Eye (tissue), 1 donor: ENCODE measurements around the gene ARHGEF10L.
"Not testable (repeated sequence)": the region's sequence is repeated elsewhere in the genome, so short reads cannot be mapped to it uniquely, and the experiment has no call there.

Experiments
- DNase-seq: peaks from one replicate; pipeline ENCODE4 v3.0.0-alpha.2; 2015

The ARHGEF10L gene

GRCh38 chr1:17539477-17540254, at the start of gene ARHGEF10L:
TSS of gene ARHGEF10L (plus strand) at chr1:17539698. CDS start at chr1:17580596, 40,898 bp downstream.
- DNase-seq = no peak

- not testable (repeated sequence) for DNase-seq
Observed at GRCh38 chr1:17489768-17490417, 49.6 kb upstream of the ARHGEF10L start.

- DNase-seq = not testable (repeated sequence)
Observed at GRCh38 chr1:17490667-17491066, 48.8 kb upstream of the ARHGEF10L start.

- peak; percentile 69 for DNase-seq
Observed at GRCh38 chr1:17494114-17494729, 45.3 kb upstream of the ARHGEF10L start.

- no peak for DNase-seq
Observed at GRCh38 chr1:17496419-17496818, 43.1 kb upstream of the ARHGEF10L start.

- DNase-seq = no peak
Observed at GRCh38 chr1:17498214-17498613, 41.3 kb upstream of the ARHGEF10L start.

GRCh38 chr1:17502326-17502778, 37.1 kb upstream of the ARHGEF10L start:
- peak; percentile 94 for DNase-seq

GRCh38 chr1:17503146-17503545, 36.4 kb upstream of the ARHGEF10L start:
- DNase-seq = no peak

GRCh38 chr1:17507200-17507599, 32.3 kb upstream of the ARHGEF10L start:
- DNase-seq = not testable (repeated sequence)

GRCh38 chr1:17507915-17508314, 31.6 kb upstream of the ARHGEF10L start:
- no peak for DNase-seq

- no peak for DNase-seq
Observed at GRCh38 chr1:17509363-17509762, 30.1 kb upstream of the ARHGEF10L start.

- DNase-seq = no peak
Observed at GRCh38 chr1:17510138-17510537, 29.4 kb upstream of the ARHGEF10L start.

GRCh38 chr1:17511188-17511587, 28.3 kb upstream of the ARHGEF10L start:
- DNase-seq = no peak

- no peak for DNase-seq
Observed at GRCh38 chr1:17513131-17513530, 26.4 kb upstream of the ARHGEF10L start.

- no peak for DNase-seq
Observed at GRCh38 chr1:17514776-17515175, 24.7 kb upstream of the ARHGEF10L start.

- peak; percentile 16 for DNase-seq
Observed at GRCh38 chr1:17515902-17516301, 23.6 kb upstream of the ARHGEF10L start.

- peak; percentile 26 for DNase-seq
Observed at GRCh38 chr1:17516303-17517214, 22.9 kb upstream of the ARHGEF10L start.

GRCh38 chr1:17520041-17520440, 19.5 kb upstream of the ARHGEF10L start:
- DNase-seq = no peak

- DNase-seq = no peak
Observed at GRCh38 chr1:17520473-17521319, 18.8 kb upstream of the ARHGEF10L start.

- DNase-seq = no peak
Observed at GRCh38 chr1:17521946-17522612, 17.4 kb upstream of the ARHGEF10L start.
